DND-41 (cell line): ENCODE measurements around the gene SPDYA.

Experiments used
- ATAC-seq: fragments of 200-7000 bp; cut with Tn5 transposase; 3 replicates; pipeline ENCODE4 v1.9.1; 2021; ENCODE audit warnings: low read depth; ENCODE audit not compliant: insufficient read depth
- DNase-seq: peaks from one replicate; pipeline ENCODE4 v3.0.0-alpha.2; 2020
- H2AFZ ChIP-seq: 2 replicates; pipeline ENCODE4 v1.6.0; 2012; ENCODE audit warnings: low read depth, low read length
- H3K27ac ChIP-seq: 2 replicates; pipeline ENCODE4 v1.5.1; 2012; ENCODE audit warnings: low read length, inconsistent platforms
- H3K27me3 ChIP-seq: fragments of 200-600 bp; sonication (generic); 2 replicates; pipeline ENCODE4 v1.6.0; 2012; ENCODE audit warnings: low read length, mild to moderate bottlenecking, inconsistent platforms; ENCODE audit not compliant: insufficient read depth, poor library complexity
- H3K36me3 ChIP-seq: 2 replicates; pipeline ENCODE4 v1.5.1; 2012; ENCODE audit warnings: low read length, inconsistent platforms; ENCODE audit not compliant: insufficient read depth
- H3K4me1 ChIP-seq: 2 replicates; pipeline ENCODE4 v1.5.1; 2012; ENCODE audit warnings: mild to moderate bottlenecking, low read length; ENCODE audit not compliant: insufficient read depth
- H3K4me2 ChIP-seq: 2 replicates; pipeline ENCODE4 v1.6.0; 2012; ENCODE audit warnings: mild to moderate bottlenecking, moderate library complexity, low read length, inconsistent platforms; ENCODE audit not compliant: insufficient read depth
- H3K4me3 ChIP-seq, 2 experiments: fragments of 200-600 bp in 1 of 2; shearing (Covaris generic) in 1 of 2; 2 replicates each; pipeline ENCODE4 v1.5.1; 2012 to 2016; ENCODE audit warnings: inconsistent platforms in 2 of 2, low read length in 2 of 2, mild to moderate bottlenecking in 2 of 2, low read depth in 1 of 2, moderate library complexity in 1 of 2
- H3K79me2 ChIP-seq: 2 replicates; pipeline ENCODE4 v1.6.0; 2012; ENCODE audit warnings: low read length, inconsistent platforms; ENCODE audit not compliant: insufficient read depth
- H3K9ac ChIP-seq: 2 replicates; pipeline ENCODE4 v1.6.0; 2012; ENCODE audit warnings: low read depth, mild to moderate bottlenecking, inconsistent platforms, low read length, moderate library complexity
- H3K9me3 ChIP-seq: 2 replicates; pipeline ENCODE4 v1.5.1; 2012; ENCODE audit warnings: low read length, moderate library complexity, mild to moderate bottlenecking, inconsistent platforms; ENCODE audit not compliant: insufficient read depth, severe bottlenecking
- H4K20me1 ChIP-seq: 2 replicates; pipeline ENCODE4 v1.6.0; 2012; ENCODE audit warnings: low read length; ENCODE audit not compliant: insufficient read depth
- CTCF ChIP-seq: IDR thresholded peaks from 2 replicates; pipeline ENCODE4 v1.5.1; 2012; ENCODE audit warnings: borderline replicate concordance, low read length, moderate library complexity, mild to moderate bottlenecking; ENCODE audit not compliant: poor library complexity, severe bottlenecking; ENCODE audit errors: extremely low read depth
- EZH2 ChIP-seq: IDR thresholded peaks from 3 replicates; pipeline ENCODE4 v1.6.1; 2012; ENCODE audit warnings: borderline replicate concordance, low read depth, mild to moderate bottlenecking, moderate library complexity, low read length, inconsistent platforms; ENCODE audit not compliant: severe bottlenecking

SPDYA gene

GRCh38 chr2:28828382-28828781 is 17.7 kb downstream of the SPDYA start:
- Histone ChIP-seq H4K20me1 (no peaks in the 10 kb centered on the region), H3K79me2 (no peaks in the 10 kb centered on the region), H3K4me2 (no peak overlapping the region), H2AFZ (no peak overlapping the region), H3K4me3 (no peak overlapping the region), H3K36me3 (no peaks in the 10 kb centered on the region), H3K4me1 (no peaks in the 10 kb centered on the region), H3K27me3 (no peaks in the 10 kb centered on the region), H3K9me3 (no peaks in the 10 kb centered on the region), H3K27ac (no peak overlapping the region), H3K9ac (no peak overlapping the region)
- no peak for TF ChIP-seq EZH2
- TF ChIP-seq CTCF = no peak
- DNase-seq = no peak
- ATAC-seq = no peak

DNA sequence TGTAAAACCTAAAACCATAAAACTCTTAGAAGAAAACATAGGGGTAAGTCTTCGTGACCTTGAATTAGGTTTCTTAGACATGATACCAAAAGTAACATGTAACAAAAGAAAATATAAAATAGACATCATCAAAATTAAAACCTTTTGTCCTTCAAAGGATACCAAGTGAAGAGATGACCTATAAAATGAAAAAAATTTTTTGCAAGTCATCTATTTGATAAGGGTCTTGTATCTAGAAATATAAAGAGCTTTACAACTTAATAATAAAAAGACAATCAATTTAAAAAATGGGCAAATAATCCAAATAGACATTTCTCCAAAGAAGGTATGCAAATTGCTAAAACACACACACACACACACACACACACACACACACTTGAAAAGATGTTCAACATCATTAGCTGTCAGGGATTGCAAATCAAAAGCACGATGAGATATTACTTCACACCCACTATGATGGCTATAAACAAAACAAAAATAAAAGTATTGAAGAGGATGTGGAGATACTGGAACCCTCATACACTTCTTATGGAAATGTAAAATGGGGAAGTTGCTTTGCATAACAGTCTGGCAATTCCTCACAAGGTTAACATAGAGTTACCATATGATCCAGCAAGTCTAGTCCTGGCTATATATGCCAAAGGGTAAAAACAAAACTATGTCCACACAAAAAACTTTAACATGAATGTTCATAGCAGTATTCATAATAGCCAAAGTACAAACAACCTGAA is 23.3 kb downstream of the SPDYA start:
- DNase-seq (no peak), ATAC-seq (no peak)
- Histone ChIP-seq H3K4me3 (no peak overlapping the region), H4K20me1 (no peaks in the 10 kb centered on the region), H3K9me3 (no peaks in the 10 kb centered on the region), H3K79me2 (no peaks in the 10 kb centered on the region), H2AFZ (no peak overlapping the region), H3K27ac (no peak overlapping the region), H3K4me1 (no peaks in the 10 kb centered on the region), H3K36me3 (no peaks in the 10 kb centered on the region), H3K27me3 (no peaks in the 10 kb centered on the region), H3K4me2 (no peak overlapping the region), H3K9ac (no peak overlapping the region)
- no peak for TF ChIP-seq EZH2
- TF ChIP-seq CTCF = no peak

DNA sequence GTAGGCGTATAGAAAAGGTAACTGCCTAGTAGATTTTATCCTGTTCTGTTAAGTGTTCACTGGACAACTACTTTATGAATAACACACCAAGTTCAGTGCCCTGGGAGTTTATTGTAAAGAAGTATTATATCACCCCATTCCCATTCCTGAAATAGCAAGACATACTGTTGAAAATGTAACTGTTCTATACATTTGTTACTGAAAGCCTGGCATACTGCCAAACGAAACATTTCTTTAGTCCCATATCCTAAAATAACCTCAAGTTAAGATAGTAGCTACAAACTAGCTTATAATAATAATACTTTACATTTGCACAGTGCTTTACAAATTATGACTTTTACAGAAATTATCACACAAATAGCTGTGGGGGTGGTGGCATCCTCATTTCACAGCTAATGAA is 25.1 kb downstream of the SPDYA start:
- H3K9ac ChIP-seq = no peak overlapping the region
- no peaks in the 10 kb centered on the region for H3K36me3 ChIP-seq
- DNase-seq (no peak), ATAC-seq (no peak)
- H3K4me2 ChIP-seq = no peak overlapping the region
- H3K9me3 ChIP-seq = no peaks in the 10 kb centered on the region
- no peaks in the 10 kb centered on the region for H3K79me2 ChIP-seq
- H3K4me1 ChIP-seq = no peaks in the 10 kb centered on the region
- no peaks in the 10 kb centered on the region for H4K20me1 ChIP-seq
- no peaks in the 10 kb centered on the region for H3K27me3 ChIP-seq
- H3K4me3 ChIP-seq = no peak overlapping the region
- no peak for TF ChIP-seq EZH2
- TF ChIP-seq CTCF = no peak
- H3K27ac ChIP-seq = no peak overlapping the region
- no peak overlapping the region for H2AFZ ChIP-seq

- Histone ChIP-seq H3K9ac (no peak overlapping the region), H2AFZ (no peak overlapping the region), H3K79me2 (no peaks in the 10 kb centered on the region), H3K4me2 (no peak overlapping the region), H3K4me1 (no peaks in the 10 kb centered on the region), H3K27ac (no peak overlapping the region), H4K20me1 (no peaks in the 10 kb centered on the region), H3K4me3 (no peak overlapping the region), H3K9me3 (no peaks in the 10 kb centered on the region), H3K36me3 (no peaks in the 10 kb centered on the region), H3K27me3 (no peaks in the 10 kb centered on the region)
- ATAC-seq = no peak
- no peak for TF ChIP-seq CTCF
- no peak for TF ChIP-seq EZH2
- no peak for DNase-seq
These were observed 28.3 kb downstream of the SPDYA start for GRCh38 chr2:28838971-28839370.
